Adrenal gland (tissue), 12 donors: ENCODE data around the gene NFE2L2. TPM values are rescaled to one million over a fixed set of nuclear protein-coding genes. Genes with fewer than 3 reads are reported as not detected.
"Not testable (repeated sequence)": the region's sequence is repeated elsewhere in the genome, so short reads cannot be mapped to it uniquely, and the experiment has no call there.

Source experiments
- DNase-seq, 7 donors: peaks; one replicate each; pipeline ENCODE4 v3.0.0-alpha.2; 2019 to 2020
- H3K27ac ChIP-seq, 5 donors: fragments of 200-600 bp; sonication (generic) in 4 of 5; 1 replicate in 3 of 5; 2 replicates in 2 of 5; pipeline versions ENCODE4 v1.5.1 to v1.8.0; 2016 to 2020; ENCODE audit warnings: mild to moderate bottlenecking in 1 of 5
- H3K27me3 ChIP-seq: fragments of 200-600 bp; 2 replicates; pipeline ENCODE4 v1.8.0; 2021
- H3K36me3 ChIP-seq, 2 donors: fragments of 200-600 bp; replicated peaks in 1 of 2; 1 replicate in 1 of 2; 2 replicates in 1 of 2; pipeline versions ENCODE4 v1.5.1 to v1.8.0; 2018 to 2022
- H3K4me1 ChIP-seq, 2 donors: fragments of 200-600 bp; replicated peaks in 1 of 2; 1 replicate in 1 of 2; 2 replicates in 1 of 2; pipeline versions ENCODE4 v1.5.1 to v1.8.0; 2018 to 2021
- H3K4me3 ChIP-seq, 4 donors: fragments of 200-600 bp; sonication (generic) in 3 of 4; one replicate each; pipeline ENCODE4 v1.5.1; 2016 to 2018
- H3K9me3 ChIP-seq, 3 donors: fragments of 200-600 bp; sonication (generic) in 1 of 3; replicated peaks in 1 of 3; 1 replicate in 2 of 3; 2 replicates in 1 of 3; pipeline versions ENCODE4 v1.5.1 to v1.8.0; 2016 to 2021
- POLR2A ChIP-seq, 2 donors: fragments of 450-650 bp; IDR thresholded peaks; one replicate each; pipeline ENCODE4 v1.6.1; 2017; ENCODE audit warnings: antibody characterized with exemption in 2 of 2, mild to moderate bottlenecking in 2 of 2, moderate library complexity in 1 of 2
- WGBS, 4 donors: extraction: QIAGEN DNeasy Blood & Tissue Kit in 2 of 4; methylation state at CpG; one replicate each; pipeline versions ENCODE4 v1.1.5 to v1.1.7; 2013 to 2017; 5-methylcytosine and 5-hydroxymethylcytosine counted together
- intact Hi-C, 2 donors: fragments of 100-400 bp; cut with DNase I; formaldehyde crosslinking; loops; one replicate each; pipeline versions ENCODE4 v1.14.1 to v1.15.0; 2022 to 2023
- polyA plus RNA-seq, 3 donors: library from polyadenylated mRNA; stranded (reverse); fragments of 200-250 nt in 2 of 3; fragments of 350-450 nt in 1 of 3; fragmentation: Illumina TruSeq in 1 of 3; extraction: RNeasy Lipid Tissue Mini Kit (QIAGEN cat#74804) in 1 of 3; gene quantifications; one replicate each; pipeline ENCODE4 v1.2.3, GENCODE V29; 2013 to 2014
- total RNA-seq, 9 donors: library from RNA; depleted of rRNA in 4 of 9; stranded (reverse); fragments of >200 nt in 4 of 9; fragments of 120-200 nt in 1 of 9; fragmentation: NEBNext Ultra II Directional in 1 of 9; extraction: Animal tissue kit (Norgen Biotek cat#: 25700) in 1 of 9; gene quantifications; one replicate each; pipeline versions ENCODE4 v1.1.0 to v1.2.4, GENCODE V29; 2013 to 2023
- TF ChIP-seq, protein P1 (sequence below), 6 experiments: fragments of 450-650 bp in 4 of 6; fragments of 200-600 bp in 2 of 6; sonication (generic) in 1 of 6; IDR thresholded peaks; 1 replicate in 5 of 6; 2 replicates in 1 of 6; pipeline versions ENCODE4 v1.5.1 to v1.8.0; 2016 to 2021; ENCODE audit warnings: antibody characterized with exemption in 6 of 6, mild to moderate bottlenecking in 2 of 6, moderate library complexity in 1 of 6
- donor health status: healthy with polysubstance abuse.
- donor health status: Bipolar disorder and iron deficiency.
- donor health status: DM: yes; HTN: yes; CAD: no.
- donor health status: DM: no; HTN: no; CAD: no.
- donor health status: DM: no; HTN: no; CAD: no.
- donor health status: DM: yes; HTN: yes; CAD: no.

NFE2L2 gene
- total and polyA plus RNA-seq, 12 donors: 41.1 to 119 (median 80.4) TPM

- 71 to 92% (median 91%) methylated on average over 1 of the region's 1 CpG for WGBS, 4 donors
- Histone ChIP-seq H3K36me3 (no peaks in the 10 kb centered on the region), H3K27me3 (no peaks in the 10 kb centered on the region), H3K27ac (no peak overlapping the region), H3K4me3 (no peak overlapping the region), H3K4me1 (no peaks in the 10 kb centered on the region), H3K9me3 (no peaks in the 10 kb centered on the region)
- intact Hi-C loops: no loop called here
- TF ChIP-seq POLR2A (IDR thresholded peaks at IDR 0.05): no peak
- TF ChIP-seq, protein P1, sequence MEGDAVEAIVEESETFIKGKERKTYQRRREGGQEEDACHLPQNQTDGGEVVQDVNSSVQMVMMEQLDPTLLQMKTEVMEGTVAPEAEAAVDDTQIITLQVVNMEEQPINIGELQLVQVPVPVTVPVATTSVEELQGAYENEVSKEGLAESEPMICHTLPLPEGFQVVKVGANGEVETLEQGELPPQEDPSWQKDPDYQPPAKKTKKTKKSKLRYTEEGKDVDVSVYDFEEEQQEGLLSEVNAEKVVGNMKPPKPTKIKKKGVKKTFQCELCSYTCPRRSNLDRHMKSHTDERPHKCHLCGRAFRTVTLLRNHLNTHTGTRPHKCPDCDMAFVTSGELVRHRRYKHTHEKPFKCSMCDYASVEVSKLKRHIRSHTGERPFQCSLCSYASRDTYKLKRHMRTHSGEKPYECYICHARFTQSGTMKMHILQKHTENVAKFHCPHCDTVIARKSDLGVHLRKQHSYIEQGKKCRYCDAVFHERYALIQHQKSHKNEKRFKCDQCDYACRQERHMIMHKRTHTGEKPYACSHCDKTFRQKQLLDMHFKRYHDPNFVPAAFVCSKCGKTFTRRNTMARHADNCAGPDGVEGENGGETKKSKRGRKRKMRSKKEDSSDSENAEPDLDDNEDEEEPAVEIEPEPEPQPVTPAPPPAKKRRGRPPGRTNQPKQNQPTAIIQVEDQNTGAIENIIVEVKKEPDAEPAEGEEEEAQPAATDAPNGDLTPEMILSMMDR (IDR thresholded peaks at IDR 0.05): no peak
- no peak for DNase-seq
Measured at GRCh38 chr2:177190941-177191340, 73.6 kb downstream of the NFE2L2 start.

GRCh38 chr2:177188482-177189469 lies 75.8 kb downstream of the NFE2L2 start:
- Histone ChIP-seq H3K36me3 (no peaks in the 10 kb centered on the region), H3K4me1 (no peaks in the 10 kb centered on the region), H3K27ac (no peak overlapping the region), H3K27me3 (no peaks in the 10 kb centered on the region), H3K9me3 (no peaks in the 10 kb centered on the region), H3K4me3 (no peak overlapping the region)
- TF ChIP-seq POLR2A (IDR thresholded peaks at IDR 0.05): no peak
- TF ChIP-seq, protein P1 (IDR thresholded peaks at IDR 0.05): no peak
- intact Hi-C loops: no loop called here
- WGBS, 4 donors: 86 to 97% (median 91%) methylated on average over 7 of the region's 7 CpGs
- no peak for DNase-seq

DNA sequence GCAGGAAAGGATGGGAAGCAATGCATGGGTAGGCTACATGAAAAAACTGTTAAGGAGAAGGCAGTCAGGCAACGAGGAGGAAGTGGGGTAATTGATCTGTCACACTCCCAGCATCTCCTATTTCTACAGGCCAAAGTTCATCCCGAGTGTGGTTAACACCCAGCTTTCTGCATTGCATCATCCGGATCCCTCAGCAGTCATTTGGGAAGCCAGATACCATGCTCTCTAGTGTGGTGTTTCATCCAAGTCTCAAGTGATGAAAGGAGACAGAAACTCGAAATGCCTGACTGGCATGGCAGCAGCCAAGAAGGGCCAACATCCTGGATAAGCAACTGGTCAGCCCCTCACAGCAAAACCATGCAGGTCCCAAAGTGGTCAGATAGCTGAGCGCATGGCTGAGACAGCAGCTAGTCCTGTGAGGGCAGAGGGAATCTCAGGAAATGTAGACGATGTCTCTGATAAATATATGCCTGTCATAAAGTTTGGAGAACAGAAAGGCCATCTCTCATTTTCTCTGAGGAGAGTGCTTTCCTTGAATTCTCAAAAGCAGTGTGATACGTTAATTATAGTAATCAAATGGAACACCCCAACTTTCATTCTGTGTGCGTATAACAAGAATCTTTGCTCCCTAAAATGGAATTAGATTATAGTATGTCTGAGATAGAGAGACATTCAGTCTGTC lies 76.8 kb downstream of the NFE2L2 start:
- intact Hi-C loops: no loop called here
- no peaks in the 10 kb centered on the region for H3K36me3 ChIP-seq
- no peak overlapping the region for H3K4me3 ChIP-seq
- no peaks in the 10 kb centered on the region for H3K9me3 ChIP-seq
- TF ChIP-seq, protein P1 (IDR thresholded peaks at IDR 0.05): no peak
- TF ChIP-seq POLR2A (IDR thresholded peaks at IDR 0.05): no peak
- H3K27me3 ChIP-seq: no peaks in the 10 kb centered on the region
- H3K4me1 ChIP-seq: no peaks in the 10 kb centered on the region
- 68 to 77% (median 69%) methylated on average over 7 to 8 of the region's 8 CpGs for WGBS, 4 donors
- H3K27ac ChIP-seq: no peak overlapping the region
- DNase-seq: no peak

DNA sequence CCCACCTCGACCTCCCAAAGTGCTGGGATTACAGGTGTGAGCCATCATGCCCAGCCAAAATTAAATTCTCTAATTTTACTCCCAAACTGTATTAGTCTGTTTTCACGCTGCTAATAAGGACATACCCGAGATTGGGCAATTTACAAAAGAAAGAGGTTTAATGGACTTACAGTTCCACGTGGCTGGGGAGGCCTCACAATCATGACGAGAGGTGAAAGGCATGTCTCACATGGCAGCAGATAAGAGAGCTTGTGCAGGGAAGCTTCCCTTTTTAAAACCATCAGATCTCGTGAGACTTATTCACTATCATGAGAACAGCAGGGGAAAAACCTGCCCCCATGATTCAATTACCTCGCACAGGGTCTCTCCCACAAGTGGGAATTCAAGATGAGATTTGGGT lies 78.5 kb downstream of the NFE2L2 start:
- H3K4me1 ChIP-seq, H3K27me3 ChIP-seq, H3K9me3 ChIP-seq, DNase-seq, intact Hi-C loops, H3K4me3 ChIP-seq, H3K27ac ChIP-seq, H3K36me3 ChIP-seq: not testable (repeated sequence)
- WGBS, 4 donors: 73 to 82% (median 76%) methylated on average over 7 of the region's 7 CpGs
